Activated CD4-positive, alpha-beta T cell treated with anti-CD3 and anti-CD28 coated beads, Interleukin-10, Interleukin-2, amounts not matched to agents 100 ng/mL and 50 ng/mL, durations not matched to agents 16 hours and 8 hours (primary cell): ENCODE measurements around the gene UNCX.
"Not testable (repeated sequence)": the region's sequence is repeated elsewhere in the genome, so short reads cannot be mapped to it uniquely, and the experiment has no call there.

ENCODE experiments used
- DNase-seq: peaks from one replicate; pipeline ENCODE4 v3.0.0-alpha.2; 2020

The UNCX gene

DNA sequence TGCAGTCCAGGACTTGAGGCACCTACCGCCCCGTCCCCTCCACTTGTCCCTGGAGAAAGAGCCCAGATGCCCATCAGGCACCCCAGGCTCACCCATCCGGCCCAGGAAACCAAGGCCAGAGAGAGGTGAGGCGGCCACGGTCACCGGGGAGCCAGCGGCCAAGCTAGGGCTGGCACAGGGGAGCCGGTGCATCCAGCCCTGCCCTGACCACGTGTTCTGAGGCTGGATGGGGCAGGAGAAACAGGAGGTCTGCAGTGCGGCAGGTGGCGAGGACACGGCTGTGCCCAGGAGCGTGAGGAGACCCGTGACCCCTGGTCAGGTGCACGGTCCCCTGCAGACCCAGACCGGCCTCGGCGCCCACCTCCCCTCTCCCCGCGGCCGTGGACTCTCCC is 27.6 kb downstream of the UNCX start:
- no peak for DNase-seq

DNA sequence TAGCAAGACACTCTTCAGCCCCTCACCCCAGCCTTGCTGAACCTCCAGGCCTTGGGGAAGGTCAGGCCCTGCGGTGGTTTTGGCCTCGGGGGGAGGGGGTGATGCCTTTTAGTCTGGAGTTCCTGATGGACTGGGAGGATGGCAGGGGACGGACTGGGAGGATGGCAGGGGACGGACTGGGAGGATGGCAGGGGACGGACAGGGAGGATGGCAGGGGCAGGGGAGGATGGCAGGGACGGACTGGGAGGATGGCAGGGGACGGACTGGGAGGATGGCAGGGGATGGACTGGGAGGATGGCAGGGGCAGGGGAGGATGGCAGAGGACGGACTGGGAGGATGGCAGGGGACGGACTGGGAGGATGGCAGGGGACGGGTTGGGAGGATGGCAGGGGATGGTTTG is 28.4 kb downstream of the UNCX start:
- DNase-seq = not testable (repeated sequence)

DNA sequence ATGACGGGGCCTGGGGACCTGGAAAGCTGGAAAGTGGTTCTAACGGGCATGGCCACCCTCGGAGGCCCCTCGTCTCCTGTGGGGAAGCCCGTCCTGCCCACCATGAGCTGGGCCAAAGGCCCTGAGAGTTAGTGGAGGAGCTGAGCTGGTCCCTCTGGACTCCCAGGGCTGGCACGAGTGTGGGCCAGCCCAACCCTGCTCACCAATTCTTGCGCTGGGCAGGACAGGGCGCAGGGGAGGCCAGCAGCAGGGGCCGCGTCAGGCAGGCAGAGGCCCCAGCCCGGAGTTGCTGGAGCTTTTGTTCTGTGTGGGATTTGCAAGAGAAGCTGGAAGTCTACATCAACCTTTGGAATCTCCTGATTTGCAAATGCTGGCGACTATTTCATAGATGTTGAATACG is 29.8 kb downstream of the UNCX start:
- no peak for DNase-seq

DNA sequence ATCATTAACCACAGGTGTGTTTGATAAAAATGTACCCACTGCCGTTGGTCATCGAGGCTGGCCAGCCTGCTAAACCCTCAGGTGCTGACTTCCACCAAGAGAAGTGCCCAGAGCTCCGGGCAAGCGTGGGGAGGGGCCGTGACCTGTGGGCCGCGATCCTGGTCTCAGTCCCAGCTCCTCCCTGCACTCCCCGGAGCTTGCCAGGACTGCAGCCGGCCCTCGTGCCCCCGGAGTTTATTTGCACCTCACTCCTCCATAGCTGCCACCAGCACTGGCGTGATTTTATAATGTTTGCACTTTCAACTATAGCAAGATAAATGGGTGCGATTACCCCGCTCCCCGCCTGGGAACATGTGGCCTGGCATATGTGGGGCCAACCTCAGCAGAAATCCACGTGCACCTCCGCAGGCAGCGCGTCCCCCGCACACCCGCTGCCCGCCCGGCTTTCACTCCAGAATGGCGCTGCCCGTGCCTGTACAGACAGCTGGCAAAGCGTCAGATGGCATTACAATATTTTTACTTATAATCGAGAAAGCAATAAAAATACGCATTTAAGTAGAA is 30.8 kb downstream of the UNCX start:
- DNase-seq = no peak

DNA sequence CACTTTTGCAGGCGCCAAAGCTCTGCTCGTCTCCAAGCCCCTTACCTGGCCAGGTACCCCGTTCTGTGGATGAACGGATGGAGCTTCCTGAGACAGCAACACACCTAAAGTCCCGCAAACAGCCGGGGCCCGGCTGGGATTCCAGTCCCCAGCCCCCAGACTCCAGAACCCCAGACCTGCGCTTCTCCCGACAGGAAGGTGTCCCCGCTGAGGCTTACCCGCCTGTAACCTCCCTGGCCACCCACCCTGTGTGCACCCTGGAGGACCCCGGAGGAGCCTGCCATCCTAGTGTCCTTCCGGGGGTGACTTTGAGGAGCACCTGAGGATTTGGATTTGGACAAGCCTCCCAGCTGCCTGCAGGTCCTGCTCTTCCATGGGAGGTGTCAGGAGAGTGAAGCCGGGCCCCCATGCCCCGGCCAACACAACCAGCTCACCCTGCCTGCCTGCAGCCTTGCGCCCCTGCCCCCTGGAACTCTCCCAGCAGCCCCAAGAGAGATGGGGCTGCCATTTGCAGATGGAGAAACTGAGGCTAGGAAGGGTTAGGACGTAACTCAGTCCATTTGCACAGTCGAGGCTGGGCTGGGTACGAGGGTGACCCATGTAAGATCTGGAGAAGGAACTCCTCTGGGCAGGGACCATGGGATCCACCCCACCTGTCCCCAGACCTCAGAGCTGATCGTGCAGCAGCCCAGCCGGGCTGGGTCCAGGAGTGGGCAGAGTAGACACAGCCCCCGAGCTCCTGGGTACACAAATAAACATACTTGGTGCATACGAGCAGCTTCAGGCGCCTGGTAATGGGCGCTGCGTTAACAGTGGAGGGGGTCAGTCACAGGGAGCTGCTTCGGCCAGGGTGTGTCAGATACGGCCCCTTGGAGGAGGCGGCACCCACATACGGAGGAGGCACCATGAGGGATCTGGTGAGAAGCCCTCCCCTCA is 31.9 kb downstream of the UNCX start:
- no peak for DNase-seq

DNA sequence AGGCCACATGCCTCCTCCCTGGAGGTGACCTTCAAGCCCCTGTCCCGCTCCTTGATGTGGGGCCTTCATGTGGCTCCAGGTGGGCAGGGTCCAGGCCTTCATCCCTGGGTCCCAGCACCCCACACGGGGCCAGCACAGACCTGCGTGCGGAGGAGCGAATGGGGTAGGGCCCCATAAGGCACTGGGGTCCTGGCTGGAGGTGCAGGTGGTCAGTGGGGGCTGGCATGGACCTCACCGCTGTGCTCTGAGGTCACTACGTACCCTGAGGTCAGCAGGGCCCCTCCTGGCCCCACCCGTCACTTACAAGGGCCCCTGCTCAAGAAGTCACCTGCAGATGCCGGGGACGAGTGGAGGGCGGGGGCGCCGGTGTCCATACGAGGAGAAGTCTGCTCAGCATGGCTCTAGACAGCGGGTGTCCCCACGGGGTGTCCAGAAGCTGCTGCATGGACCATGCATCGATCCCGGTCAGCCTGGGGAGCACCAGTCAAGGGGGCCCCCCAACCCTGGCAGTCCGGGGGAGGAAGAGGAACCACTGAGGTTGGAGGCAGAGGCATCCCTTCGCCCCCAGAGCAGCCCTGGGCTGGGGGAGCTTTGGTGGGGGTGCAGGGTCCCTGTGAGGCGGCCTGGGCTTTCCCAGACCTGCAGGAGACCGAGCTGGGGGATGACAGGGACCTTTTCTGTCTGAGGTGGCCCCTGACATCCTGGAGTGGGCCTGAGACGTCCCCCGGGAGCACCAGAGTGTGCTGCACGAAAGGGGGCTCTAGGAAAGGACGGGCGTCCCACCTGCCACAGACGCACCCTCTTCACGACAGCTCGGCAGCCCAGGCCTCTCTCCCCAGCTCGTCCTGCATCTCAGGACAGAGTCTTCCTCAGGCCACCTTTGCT is 34.6 kb downstream of the UNCX start:
- DNase-seq = no peak

DNA sequence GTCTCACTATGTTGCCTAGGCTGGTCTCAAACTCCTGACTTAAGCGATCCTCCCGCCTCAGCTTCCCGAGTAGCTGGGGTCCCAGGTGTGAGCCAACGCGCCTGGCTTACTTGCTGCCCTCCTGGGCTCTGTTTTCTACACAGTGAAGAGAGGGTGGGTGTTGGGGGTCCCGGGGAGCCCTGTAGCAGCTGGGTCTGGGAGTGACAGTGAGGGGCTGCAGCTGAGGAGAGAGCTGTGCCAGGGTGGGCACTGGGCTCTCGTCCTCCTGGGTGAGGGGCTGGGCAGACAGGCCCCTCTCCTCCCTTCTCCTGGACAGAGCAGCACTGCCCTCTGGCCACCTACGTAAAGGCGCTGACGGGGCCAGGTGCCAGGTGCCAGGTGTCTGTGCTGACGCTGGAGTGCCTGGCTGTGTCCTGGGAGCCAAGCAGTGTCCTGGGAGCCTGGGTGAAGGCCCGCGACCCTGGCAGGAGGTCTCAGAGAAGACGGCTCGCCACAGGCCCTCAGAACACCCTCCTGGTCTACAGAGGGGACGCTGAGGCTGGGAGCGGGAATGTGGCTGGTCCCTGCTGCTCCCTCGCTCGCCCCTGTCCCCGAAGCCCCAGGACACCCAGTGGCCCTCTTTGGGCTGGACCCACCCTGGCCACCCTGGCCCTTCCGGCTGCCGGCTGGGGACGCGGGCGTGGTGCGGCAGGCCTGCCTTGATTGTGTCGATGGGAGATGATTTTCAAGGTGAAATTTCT is 35.6 kb downstream of the UNCX start:
- DNase-seq = no peak

DNA sequence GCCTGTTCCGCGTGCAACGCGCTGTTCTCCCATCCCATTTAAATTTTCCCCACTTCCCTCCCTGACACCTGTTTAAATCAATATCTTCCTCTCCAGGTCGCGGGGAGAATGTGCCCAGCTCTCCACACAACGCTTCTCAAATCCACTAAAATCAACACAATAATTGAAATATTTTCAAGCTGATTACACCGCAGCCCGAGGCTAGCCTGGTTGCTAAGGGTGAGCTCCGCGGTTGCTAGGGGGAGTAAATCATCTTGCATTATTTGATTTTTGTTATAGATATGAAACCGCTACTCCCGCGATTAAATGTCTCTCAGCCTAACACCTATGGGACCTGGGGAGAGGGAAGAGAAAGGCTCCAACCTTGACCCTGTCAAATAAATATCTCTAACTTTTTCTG is 36.2 kb downstream of the UNCX start:
- no peak for DNase-seq

DNA sequence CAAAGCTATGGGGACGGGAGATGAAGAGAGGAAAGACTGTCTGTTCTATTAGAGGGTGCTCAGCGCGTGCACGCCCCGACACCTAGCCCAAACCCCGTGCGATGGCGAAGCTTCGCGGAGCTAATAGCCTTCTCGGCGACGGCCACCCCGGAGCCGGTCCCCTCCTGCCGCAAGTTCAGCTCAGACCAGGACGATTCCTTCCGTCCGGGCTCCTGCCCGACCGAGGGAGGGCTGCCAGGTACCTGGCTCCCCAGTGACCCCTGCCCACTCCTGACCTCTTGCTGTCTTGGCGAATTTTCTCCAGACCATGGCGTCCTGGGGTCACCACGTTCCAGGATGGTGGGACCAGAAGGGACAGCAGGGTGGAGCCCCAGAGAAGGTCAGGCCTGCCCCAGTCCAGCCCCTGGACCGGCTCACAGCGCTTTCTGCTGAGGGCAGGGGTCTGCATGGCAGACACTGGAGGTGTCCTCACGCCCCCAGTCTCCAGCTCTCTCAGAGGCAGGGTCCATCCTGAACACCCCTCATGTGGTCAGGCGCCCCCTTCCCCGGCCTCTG is 36.7 kb downstream of the UNCX start:
- no peak for DNase-seq

DNA sequence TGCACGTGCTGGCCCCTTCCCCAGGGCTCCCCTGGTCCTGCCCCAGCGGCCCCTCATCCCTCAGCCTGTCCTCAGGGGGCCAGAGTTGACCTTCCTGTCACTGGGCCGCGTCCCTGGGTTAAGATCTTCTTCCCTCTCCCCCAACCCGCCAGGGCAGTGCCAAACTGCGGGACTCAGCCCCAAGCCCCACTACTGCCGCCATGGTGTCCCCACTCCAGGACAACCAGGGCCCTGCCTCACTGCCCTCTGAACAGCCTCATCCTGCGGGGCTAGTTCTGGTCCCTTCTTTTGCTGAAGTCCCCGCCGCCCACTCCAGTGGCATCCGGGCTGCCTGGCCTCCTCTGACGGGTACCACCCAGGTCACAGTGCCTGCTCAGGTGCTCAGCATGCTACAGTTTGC is 37.5 kb downstream of the UNCX start:
- DNase-seq = no peak

DNA sequence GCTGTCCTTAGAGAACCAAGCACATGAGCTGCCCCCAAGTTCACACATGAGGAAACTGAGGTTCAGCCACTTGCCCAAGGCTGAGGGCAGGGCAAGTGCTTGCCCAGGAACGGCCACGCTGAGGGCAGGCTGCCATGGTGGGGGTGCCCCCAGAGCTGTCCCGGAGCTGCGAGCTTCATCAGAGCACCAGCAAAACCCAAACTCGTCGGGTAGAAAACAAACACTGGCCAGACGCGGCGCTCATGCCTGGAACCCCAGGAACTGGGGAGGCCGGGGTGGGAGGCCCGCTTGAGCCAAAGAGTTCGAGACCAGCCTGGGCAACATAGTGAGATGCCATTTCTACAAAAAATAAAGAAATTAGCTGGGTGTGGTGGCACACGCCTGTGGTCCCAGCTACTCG is 38.4 kb downstream of the UNCX start:
- no peak for DNase-seq

DNA sequence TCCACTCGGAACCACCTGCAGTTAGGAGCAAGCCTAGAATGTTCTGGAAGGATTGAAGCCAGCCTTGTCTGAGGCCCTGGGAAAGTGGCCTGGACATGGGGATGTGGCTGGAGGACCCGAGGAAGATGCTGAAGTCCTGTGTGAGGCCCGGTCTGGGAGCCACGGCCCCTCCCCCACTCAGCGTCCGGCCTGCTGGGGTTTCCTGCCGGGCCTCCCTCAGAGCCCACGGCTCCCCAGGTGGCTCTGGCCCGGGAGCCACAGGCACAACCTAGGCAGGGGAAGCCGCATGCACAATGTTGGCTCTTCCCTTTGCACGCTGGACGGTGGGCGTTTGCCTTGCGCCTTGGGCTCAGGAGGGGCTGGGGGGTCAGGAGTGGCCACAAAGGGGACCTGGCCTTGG is 39.0 kb downstream of the UNCX start:
- DNase-seq = no peak

DNA sequence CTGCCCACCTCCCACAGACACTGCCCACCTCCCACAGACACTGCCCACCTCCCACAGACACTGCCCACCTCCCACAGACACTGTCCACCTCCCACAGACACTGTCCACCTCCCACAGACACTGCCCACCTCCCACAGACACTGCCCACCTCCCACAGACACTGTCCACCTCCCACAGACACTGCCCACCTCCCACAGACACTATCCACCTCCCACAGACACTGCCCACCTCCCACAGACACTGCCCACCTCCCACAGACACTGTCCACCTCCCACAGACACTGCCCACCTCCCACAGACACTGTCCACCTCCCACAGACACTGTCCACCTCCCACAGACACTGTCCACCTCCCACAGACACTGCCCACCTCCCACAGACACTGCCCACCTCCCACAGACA is 39.5 kb downstream of the UNCX start:
- DNase-seq = not testable (repeated sequence)

DNA sequence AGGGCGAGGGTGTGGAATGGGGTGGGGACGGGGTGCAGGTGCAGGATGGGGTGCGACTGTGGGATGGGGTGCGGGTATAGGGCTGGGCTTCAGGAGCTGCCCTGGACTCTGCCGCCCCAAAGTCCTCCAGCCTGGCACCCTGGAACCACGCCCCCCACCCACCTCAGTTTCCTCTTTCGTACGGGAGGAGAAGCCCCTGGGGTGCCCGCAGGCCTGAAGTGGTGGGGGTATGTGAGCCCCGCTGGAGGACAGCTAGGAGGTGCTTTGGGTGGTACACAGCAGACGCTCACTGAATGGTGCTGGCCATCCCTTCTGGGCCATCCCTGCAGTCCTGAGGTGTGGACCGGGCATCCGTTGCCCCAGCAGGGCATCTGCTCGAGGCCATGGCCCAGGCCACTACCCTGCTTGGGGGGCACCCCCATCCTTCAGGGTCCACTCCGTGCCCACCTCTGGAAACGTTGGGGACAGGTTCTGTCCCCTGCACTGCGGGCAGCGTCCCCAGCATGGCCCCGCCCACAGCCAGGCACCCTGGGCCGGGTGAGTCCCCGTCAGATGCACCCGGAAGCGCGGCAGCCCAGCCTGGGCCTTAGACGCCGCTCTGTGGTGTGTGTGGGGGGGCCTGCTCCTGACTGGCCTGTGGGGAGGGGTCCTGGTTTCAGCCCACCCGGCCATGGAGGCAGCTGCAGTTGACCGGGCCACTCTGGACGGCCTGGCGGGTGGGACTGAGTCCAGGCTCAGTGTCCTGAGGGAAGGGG is 41.6 kb downstream of the UNCX start:
- no peak for DNase-seq

DNA sequence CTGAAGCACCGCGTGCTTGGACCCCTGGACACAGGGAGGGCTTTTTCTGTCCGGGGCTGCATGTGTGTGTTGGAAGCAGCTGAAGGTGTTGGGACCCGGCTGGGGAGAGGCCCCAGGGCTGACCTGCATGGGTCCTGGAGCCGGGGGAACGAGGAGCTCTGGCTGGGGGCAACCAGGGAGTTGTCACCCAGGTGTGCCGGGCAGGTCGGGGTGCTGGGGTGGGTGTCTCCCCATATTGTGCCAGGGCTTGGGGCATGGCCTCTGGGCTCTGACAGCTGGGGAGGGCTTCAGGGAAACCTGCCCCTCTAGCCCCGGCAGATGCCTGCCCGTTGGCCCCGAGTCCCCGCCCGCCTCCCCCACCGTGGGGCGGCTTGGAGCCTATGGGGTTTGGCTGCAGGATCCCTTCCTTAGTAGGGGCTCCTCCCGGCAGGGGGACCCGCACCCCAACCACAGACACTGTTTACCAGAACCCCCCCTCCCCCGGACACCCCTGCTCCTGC is 42.3 kb downstream of the UNCX start:
- no peak for DNase-seq

DNA sequence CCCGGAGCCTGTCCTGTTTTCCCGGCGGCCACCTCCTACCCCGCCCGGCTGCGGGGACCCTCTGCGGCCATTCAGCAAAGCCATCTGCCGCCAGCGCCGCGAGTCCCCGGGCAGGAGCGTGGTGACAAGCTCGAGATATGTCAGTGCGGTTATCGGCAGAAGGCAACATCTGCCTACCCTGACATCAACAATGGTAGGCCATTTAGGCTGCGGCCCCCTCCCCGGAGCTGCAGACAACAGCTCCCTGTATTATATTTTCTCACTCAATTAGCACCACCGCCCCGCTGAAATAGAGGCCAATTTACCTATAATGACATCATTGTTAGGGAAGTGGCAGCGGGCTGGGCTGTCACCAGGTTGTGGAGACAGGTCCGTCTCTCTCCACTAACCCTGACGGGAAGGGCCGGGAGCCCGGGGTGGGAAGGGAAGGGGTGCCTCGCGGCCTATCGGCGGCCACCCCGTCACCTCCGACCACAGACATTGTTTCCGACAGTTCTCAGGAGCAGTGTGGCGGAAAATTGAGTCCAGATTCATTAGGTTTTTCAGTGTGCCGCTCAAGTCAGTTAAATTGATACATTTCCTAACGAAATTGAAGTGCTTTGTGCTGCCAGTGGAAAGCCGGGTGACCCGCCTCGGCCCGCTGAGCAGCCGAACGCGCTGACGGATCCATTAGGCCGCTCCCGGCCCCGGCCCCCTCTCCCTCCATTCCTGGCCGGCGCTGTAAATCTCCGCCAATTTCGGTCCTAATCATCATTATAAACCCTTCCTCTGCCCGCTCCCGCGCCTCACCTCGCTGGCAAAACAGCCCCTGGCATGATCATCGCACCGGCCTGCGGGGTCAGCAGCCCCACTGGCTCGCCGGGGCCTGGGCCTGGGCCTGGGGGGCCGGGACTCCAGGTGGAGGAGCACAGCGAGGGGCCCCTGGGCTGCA is 43.0 kb downstream of the UNCX start:
- no peak for DNase-seq

DNA sequence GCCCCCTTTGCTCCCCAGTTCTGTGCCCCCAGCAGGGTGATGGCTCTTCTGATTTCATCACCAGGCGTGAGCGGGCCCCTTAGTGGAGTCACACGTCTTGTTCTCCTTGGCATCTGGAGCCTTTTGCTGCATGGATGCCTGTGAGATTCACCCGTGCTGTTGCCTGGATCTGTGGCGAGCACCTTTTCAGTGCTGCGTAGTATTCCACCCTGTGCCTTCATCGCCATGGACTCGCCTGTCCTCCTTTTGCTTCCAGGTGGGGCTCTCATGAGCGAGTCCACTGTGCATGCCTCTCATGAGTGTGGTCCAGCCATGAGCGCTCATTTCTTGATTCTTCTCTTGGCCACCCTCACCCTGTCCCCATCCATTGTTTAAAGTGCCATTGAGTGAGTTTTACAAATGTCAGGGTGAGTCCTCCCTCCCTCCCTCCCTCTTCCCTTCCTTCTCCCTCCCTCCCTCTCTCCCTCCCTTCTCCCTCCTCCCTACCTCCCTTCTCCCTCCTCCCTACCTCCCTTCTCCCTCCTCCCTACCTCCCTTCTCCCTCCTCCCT is 44.0 kb downstream of the UNCX start:
- DNase-seq = no peak

DNA sequence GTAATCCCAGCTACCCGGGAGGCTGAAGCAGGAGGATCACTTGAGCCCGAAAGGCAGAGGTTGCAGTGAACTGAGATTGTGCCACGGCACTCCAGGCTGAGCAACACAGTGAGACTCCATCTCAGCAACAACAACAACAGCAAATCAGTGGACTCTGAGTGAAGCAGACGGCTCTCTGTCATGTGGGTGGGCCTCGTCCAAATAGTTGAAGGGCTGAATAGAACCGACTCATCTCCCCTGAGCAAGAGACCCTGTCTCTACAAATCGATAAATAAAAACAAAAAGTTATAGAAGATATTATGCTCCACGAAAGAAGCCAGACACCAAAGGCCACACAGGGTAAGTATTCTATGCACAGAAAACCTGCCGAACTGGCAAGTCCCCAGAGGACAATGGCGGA is 45.9 kb downstream of the UNCX start:
- DNase-seq = no peak

DNA sequence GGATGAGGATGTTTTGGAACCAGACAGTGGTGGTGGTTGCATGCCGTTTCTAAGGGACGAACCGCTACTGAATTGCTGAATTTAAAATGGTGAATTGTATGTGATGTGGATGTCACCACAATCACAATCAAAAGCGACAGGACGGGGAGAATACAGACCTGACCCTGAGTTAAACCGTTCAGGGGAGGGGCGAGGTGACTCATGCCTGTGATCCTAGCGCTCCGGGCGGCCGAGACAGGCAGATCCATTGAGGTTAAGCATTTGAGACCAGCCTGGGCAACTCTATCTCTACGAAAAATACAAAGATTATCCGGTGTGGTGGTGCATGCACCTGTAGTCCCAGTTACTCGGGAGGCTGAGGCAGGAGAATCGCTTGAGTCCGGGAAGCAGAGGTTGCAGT is 46.4 kb downstream of the UNCX start:
- DNase-seq = no peak

DNA sequence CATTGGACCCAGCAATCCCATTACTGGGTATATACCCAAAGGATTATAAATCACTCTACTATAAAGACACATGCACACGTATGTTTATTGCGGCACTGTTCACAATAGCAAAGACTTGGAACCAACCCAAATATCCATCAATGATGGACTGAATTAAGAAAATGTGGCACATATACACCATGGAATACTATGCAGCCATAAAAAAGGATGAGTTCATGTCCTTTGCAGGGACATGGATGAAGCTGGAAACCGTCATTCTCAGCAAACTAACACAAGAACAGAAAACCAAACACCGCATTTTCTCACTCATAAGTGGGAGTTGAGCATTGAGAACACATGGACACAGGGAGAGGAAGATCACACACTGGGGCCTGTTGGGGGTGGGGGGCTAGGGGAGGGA is 47.2 kb downstream of the UNCX start:
- DNase-seq = not testable (repeated sequence)
